OCI-LY1 (cell line): ENCODE measurements around the gene NREP.

ENCODE experiments used
- H2AFZ ChIP-seq: fragments of 200-600 bp; sonication (generic), shearing (Covaris generic); 2 replicates; pipeline ENCODE4 v1.6.0; 2014; ENCODE audit warnings: antibody characterized with exemption, mild to moderate bottlenecking, low read length
- H3F3A ChIP-seq: fragments of 200-600 bp; sonication (generic), shearing (Covaris generic); 2 replicates; pipeline ENCODE4 v1.6.0; 2014; ENCODE audit warnings: mild to moderate bottlenecking, antibody characterized with exemption, low read length, moderate library complexity; ENCODE audit not compliant: insufficient read depth
- H3K27ac ChIP-seq: fragments of 200-600 bp; sonication (generic); 2 replicates; pipeline ENCODE4 v1.5.1; 2014; ENCODE audit warnings: low read length, mixed run types, mild to moderate bottlenecking, low read depth; ENCODE audit not compliant: poor library complexity, severe bottlenecking
- H3K27me3 ChIP-seq: fragments of 200-600 bp; sonication (generic); 2 replicates; pipeline ENCODE4 v1.6.0; 2014; ENCODE audit warnings: antibody characterized with exemption, mild to moderate bottlenecking, low read length, moderate library complexity; ENCODE audit not compliant: insufficient read depth
- H3K36me3 ChIP-seq: fragments of 200-600 bp; sonication (generic); 2 replicates; pipeline ENCODE4 v1.6.1; 2014; ENCODE audit warnings: mild to moderate bottlenecking, antibody characterized with exemption, low read length, moderate library complexity, mixed read lengths; ENCODE audit not compliant: insufficient read depth
- H3K4me1 ChIP-seq: fragments of 200-600 bp; sonication (generic); 2 replicates; pipeline ENCODE4 v1.5.1; 2014; ENCODE audit warnings: mild to moderate bottlenecking, low read length, moderate library complexity; ENCODE audit not compliant: insufficient read depth, severe bottlenecking
- H3K4me2 ChIP-seq: fragments of 200-600 bp; sonication (generic), shearing (Covaris generic); 2 replicates; pipeline ENCODE4 v1.6.1; 2014; ENCODE audit warnings: low read length
- H3K4me3 ChIP-seq: fragments of 200-600 bp; sonication (generic); 2 replicates; pipeline ENCODE4 v1.5.1; 2014; ENCODE audit warnings: low read length, low read depth, mild to moderate bottlenecking, mixed read lengths; ENCODE audit not compliant: poor library complexity, severe bottlenecking
- H3K79me2 ChIP-seq: fragments of 200-600 bp; shearing (Covaris generic); 2 replicates; pipeline ENCODE4 v1.6.1; 2016; ENCODE audit warnings: mixed run types, low read length, mixed read lengths; ENCODE audit not compliant: insufficient read depth
- H3K9ac ChIP-seq: fragments of 200-600 bp; sonication (generic), shearing (Covaris generic); 2 replicates; pipeline ENCODE4 v1.6.1; 2014; ENCODE audit warnings: mild to moderate bottlenecking, low read length, mixed read lengths
- H3K9me2 ChIP-seq: fragments of 200-600 bp; sonication (generic), shearing (Covaris generic); 2 replicates; pipeline ENCODE4 v1.6.1; 2014; ENCODE audit warnings: low read depth, mild to moderate bottlenecking, low read length, mixed read lengths
- H3K9me3 ChIP-seq: fragments of 200-600 bp; shearing (Covaris generic); 2 replicates; pipeline ENCODE4 v1.6.1; 2014; ENCODE audit warnings: low read length, mixed read lengths
- H4K20me1 ChIP-seq: fragments of 200-600 bp; sonication (generic), shearing (Covaris generic); 2 replicates; pipeline ENCODE4 v1.6.0; 2016; ENCODE audit warnings: mild to moderate bottlenecking, low read length; ENCODE audit not compliant: insufficient read depth
- CTCF ChIP-seq: fragments of 200-600 bp; sonication (generic), shearing (Covaris generic); IDR thresholded peaks from 2 replicates; pipeline ENCODE4 v1.5.1; 2017; ENCODE audit warnings: mild to moderate bottlenecking, antibody characterized with exemption, low read length, moderate library complexity, mixed read lengths
- EZH2 ChIP-seq: fragments of 200-600 bp; sonication (generic), shearing (Covaris generic); IDR thresholded peaks from 2 replicates; pipeline ENCODE4 v1.8.0; 2017; ENCODE audit warnings: borderline replicate concordance, mixed run types, mild to moderate bottlenecking, antibody characterized with exemption, low read length, moderate library complexity, mixed read lengths

Gene NREP

GRCh38 chr5:111776913-111777781, 20.2 kb upstream of the NREP start:
- H3K36me3 ChIP-seq = no peaks in the 10 kb centered on the region
- H3K79me2 ChIP-seq = no peaks in the 10 kb centered on the region
- TF ChIP-seq CTCF (no peak), EZH2 (no peak)
- no peaks in the 10 kb centered on the region for H3K9me2 ChIP-seq
- H2AFZ ChIP-seq = no peak overlapping the region
- H3K27ac ChIP-seq = no peak overlapping the region
- H3K9ac ChIP-seq = no peak overlapping the region
- H3F3A ChIP-seq = no peaks in the 10 kb centered on the region
- no peak overlapping the region for H3K4me2 ChIP-seq
- peaks cover 53% of the 10 kb centered on the region for H3K4me1 ChIP-seq
- H3K4me3 ChIP-seq = no peak overlapping the region
- H3K9me3 ChIP-seq = no peaks in the 10 kb centered on the region
- no peaks in the 10 kb centered on the region for H3K27me3 ChIP-seq
- H4K20me1 ChIP-seq = no peaks in the 10 kb centered on the region

- Histone ChIP-seq H3K9me2 (no peaks in the 10 kb centered on the region), H3F3A (no peaks in the 10 kb centered on the region), H3K9ac (no peak overlapping the region), H3K36me3 (no peaks in the 10 kb centered on the region), H3K4me1 (peaks cover 47% of the 10 kb centered on the region), H3K4me3 (no peak overlapping the region), H3K27me3 (no peaks in the 10 kb centered on the region), H2AFZ (no peak overlapping the region), H4K20me1 (no peaks in the 10 kb centered on the region), H3K79me2 (no peaks in the 10 kb centered on the region), H3K4me2 (no peak overlapping the region), H3K27ac (no peak overlapping the region), H3K9me3 (no peaks in the 10 kb centered on the region)
- TF ChIP-seq CTCF (no peak), EZH2 (no peak)
Measured at GRCh38 chr5:111775224-111775623, 18.2 kb upstream of the NREP start.

GRCh38 chr5:111774525-111774924, 17.5 kb upstream of the NREP start:
- Histone ChIP-seq H3K79me2 (no peaks in the 10 kb centered on the region), H2AFZ (no peak overlapping the region), H3K27ac (peak overlapping the region; percentile 37), H3K9ac (no peak overlapping the region), H3K27me3 (no peaks in the 10 kb centered on the region), H3K4me1 (peaks cover 41% of the 10 kb centered on the region), H3K36me3 (no peaks in the 10 kb centered on the region), H3K4me2 (peak overlapping the region; percentile 30; the same call in 1 of the 2 replicates), H4K20me1 (no peaks in the 10 kb centered on the region), H3K4me3 (no peak overlapping the region), H3K9me3 (0 out of 2 replicates have a peak, but pooled peaks cover 3% of the 10 kb centered on the region), H3F3A (no peaks in the 10 kb centered on the region), H3K9me2 (no peaks in the 10 kb centered on the region)
- no peak for TF ChIP-seq EZH2
